T-helper 22 cell (primary cell): ENCODE measurements around the gene GNAQ.

Experiments
- DNase-seq: peaks from one replicate; pipeline ENCODE4 v3.0.0-alpha.2; 2020; ENCODE audit warnings: low read depth

Gene GNAQ

GRCh38 chr9:78031893-78032729, 500 bp upstream of the GNAQ start:
- peak; percentile 76 for DNase-seq

DNA sequence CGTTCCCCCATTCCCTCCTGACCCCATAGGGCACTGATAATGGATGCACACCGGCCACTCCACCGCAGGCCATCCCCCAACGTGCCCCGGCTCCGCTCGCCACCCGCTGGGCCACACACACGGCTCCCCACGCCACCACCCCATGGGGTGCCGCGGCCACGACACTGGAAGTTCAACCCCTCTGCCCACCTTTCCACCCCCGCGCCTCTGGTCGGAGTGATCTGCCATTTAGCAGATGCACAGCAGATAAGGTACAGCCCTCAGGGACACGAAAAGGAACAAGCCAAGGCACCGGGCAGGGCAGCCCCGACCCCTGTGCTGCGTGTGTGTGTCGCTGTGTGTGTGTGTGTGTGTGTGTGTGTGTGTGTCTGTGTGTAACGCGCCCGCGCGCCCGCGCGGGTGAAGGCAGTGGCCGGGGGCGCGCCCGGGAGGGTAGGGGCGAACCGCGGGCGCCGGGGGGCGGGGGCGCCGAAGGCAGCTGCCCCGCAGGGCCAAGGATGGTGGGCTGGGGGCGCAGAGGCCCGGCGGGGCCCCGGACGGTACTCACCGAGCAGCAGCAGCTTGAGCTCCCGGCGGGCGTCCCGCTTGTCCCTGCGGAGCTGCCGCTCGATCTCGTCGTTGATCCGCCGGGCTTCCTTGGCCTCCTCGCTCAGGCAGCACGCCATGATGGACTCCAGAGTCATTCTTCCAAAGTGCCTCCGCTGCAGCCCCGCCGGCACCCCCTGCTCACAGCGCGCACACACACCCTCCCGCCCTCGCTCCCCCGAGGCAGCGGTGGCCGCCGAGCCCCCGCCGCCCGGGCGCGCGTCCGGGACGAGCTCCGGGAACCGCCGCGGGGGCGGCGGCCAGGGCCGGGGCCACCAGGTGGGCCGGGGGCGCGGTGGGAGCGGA, 813 bp downstream of the GNAQ start:
- DNase-seq: peak; percentile 34

DNA sequence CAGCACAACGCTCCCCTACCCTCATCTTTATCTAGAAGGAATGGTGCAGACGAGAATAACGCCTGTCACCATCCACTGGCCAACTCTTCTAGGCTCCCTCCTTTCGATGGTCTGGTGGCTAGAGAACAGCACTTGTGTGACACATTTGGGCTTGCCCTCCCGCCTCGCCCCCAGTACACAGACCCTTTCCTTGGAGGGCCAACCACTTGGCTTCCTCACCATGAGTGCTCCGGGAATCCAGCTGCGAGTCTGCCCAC, 1.4 kb downstream of the GNAQ start:
- DNase-seq: no peak

GRCh38 chr9:78029551-78030295, 1.9 kb downstream of the GNAQ start:
- no peak for DNase-seq

GRCh38 chr9:78028926-78029325, 2.7 kb downstream of the GNAQ start:
- DNase-seq: no peak

DNA sequence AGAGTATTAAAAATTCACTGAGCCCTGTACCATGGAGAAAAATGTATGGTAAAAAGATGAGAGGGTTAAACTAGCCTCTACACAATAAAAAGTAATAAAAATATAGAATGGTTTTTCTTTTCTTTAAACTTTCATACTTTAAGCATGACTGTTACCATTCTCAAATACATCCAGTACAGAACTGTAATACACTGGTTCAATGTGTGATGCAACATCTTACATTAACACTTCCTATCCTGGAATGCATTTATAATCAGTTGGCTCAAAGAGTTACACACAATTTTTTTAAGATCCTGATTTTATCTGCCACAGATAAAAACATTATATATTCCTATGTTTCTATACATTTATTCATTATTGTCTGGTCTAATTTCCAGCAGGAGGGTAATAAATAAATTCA, 4.7 kb downstream of the GNAQ start:
- DNase-seq: no peak

DNA sequence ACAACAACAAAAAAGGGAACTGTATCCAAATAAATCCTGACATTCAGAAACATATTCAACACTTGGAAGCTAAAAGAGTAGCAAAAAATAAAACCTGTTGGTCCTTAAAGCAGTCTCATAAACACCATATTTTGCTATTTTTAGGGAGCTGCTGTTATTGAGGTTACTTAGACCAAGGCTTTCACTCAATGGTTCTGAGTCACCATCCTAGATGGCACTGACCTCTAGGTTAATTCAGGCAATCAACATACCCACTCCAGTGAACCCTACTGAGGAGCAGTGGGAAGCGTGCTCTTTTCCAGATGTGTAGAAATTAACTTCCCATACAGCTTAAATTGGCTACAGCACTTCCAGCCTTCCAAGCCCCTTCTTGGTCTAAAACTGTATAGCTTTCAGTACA, 5.2 kb downstream of the GNAQ start:
- DNase-seq: no peak

DNA sequence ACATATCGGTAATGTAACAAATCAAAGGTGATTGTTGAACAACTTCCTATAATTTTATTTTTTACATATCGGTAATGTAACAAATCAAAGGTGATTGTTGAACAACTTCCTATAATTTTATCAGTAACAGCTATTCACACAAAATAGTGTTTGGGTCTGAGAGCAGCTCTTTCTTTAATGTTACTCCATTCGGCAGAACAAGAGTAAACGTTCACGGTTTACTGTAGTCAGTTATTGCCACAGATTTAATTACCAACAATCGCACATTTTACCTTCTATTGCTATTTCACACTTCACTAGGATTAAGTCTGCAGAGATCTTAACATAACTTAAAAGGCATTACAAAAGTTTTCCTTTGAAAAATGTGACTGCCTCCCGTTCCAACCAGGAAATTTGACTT, 6.4 kb downstream of the GNAQ start:
- no peak for DNase-seq

GRCh38 chr9:78023003-78023741, 8.4 kb downstream of the GNAQ start:
- no peak for DNase-seq

DNA sequence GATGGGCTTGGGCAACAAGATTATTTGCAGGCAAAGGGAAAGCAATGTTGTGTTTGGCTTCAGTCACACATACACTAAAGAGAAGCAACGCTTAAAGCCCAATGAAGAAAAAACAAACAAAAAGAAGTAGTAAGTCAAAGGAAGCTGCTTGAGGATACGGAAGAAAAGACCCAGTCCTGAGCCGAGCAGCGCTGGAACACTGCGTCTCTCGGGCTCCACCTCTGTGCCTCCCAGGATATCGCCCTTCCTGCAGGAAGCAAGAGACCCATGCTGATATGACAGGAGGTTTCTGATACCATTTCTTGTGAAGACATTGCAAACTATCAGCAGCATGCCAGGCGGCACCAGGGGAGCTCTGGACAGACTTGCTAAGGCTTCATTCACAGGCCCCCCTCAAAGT, 9.9 kb downstream of the GNAQ start:
- DNase-seq: no peak

DNA sequence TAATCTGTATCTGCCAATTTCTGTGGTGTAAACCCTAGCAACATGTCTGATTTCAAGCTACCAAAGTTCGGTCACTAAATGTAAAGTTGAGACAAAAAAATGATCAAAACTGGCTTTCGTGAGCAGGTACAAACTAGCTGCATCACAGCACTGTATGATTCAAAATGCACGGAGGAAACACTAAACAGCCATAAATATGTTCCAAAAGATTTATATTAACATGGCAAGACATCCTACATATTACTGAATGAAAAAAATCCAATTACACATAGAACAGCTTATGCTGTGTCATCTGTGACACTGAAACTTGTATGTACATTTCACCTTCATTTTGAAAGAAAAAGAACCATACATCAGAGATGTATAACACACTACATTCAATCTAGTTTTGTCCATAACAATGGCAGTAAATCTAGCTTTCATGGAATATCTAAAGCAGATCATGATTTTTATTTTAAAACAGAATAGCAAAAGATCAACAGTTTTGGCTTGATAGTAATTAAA, 14.4 kb downstream of the GNAQ start:
- no peak for DNase-seq

- DNase-seq: no peak
Observed at GRCh38 chr9:78015241-78015640, 16.4 kb downstream of the GNAQ start.

- no peak for DNase-seq
Observed at GRCh38 chr9:78014776-78015175, 16.8 kb downstream of the GNAQ start.

DNA sequence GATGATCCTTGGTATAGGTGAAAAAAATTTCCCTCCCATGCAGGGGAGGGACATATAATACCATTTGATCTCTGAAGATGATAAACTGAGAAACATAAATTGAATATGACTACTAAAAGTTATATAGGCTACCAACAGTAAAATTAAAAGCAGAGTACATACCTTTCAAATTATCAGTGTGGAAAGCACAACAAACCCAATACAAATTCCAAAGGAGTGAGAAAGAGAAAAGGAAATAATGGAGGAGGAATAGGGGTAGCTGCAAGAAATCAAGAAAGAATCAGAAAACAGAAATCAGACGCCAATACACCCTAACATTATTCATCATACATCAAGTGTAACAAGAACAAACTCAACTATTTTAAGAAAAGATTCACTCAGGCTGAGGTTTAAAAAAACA, 17.7 kb downstream of the GNAQ start:
- DNase-seq: no peak

DNA sequence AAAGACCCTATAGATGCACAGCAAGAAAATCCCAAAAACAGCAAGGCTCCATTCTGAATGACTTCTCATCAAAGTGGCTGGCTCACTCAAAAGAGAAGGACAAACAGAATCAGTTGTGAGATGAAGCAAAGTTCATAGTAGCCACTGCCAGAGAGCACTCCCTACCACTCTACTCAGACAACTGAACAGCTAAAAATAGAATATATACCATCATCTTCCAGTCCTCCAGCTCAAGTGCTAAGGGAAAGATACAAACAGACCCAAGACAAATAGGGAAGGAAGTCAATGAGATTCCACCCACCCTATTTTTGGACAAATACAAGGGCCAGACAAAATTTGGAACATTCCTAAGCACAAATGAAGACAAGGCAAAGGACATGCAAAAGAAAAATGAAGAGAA, 20.6 kb downstream of the GNAQ start:
- no peak for DNase-seq

DNA sequence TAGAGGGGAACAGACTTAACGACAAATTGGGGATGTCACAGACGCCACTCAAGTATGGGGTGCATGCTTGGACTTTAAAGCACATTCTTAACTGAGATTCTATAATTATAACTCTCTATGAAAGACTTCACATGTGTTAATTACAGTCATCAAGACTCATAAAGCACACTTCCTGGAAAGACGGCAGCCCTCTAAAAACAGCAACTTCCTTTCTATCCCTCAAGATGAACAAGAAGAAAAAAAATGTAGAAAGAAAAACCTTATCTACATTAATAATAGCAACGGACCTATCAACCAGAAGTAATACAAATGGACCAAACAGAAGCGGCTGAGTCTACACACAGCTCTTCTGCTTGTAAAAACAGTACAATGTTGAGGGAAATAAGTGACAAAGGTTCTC, 21.2 kb downstream of the GNAQ start:
- no peak for DNase-seq

GRCh38 chr9:78009186-78009585, 22.4 kb downstream of the GNAQ start:
- DNase-seq: no peak

DNA sequence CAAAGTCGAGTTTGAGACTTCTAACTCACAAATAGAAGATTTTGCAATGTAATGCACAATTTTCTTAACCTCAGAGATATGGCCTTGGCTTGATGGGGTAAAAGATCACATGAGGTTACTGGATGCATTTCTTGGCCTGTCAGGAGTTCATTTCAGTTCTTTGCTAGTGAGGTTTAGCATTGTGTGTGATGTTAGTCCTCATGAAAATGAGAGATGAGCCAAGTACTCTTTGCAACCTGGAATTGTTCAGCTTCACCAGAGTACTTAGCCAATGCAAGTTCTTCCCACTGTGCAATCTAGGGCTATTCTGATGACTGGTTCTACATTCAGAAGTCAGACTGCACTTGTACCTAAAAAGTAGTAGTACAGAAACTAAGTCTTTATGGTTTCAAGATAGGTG, 24.9 kb downstream of the GNAQ start:
- no peak for DNase-seq

DNA sequence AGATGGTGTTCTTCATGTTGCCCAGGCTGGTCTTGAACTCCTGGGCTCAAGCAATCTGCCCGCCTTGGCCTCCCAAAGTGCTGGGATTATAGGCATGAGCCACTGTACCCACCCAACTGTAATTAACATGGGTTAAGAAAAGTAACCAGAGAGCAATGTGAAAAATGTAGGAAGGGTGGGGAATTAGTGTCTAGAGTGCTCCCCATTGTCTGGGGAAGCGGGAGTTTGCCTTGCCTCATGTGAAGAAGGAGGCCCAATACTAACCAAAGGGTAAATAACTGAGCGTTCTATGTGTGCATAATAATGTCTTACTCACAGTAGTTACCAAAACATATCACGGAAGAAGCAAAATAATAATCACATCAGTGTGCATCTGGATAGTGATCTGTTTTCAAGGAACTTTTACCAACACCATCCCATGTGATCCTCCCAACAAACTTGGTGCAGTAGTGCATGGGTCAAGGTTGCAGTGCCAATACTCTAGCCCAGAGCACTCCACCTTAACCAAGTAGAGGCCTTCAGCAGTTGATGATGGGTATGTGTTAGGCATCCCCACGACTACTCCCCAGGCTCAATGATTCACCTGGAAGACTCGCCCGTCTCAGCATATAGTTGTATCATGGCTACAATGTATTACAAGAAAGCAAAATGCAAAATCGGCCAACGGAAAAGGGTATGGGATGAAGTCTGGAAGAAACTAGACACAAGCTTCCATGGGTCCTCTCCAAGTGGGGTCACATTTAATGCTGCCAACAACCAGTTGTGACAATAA, 26.2 kb downstream of the GNAQ start:
- no peak for DNase-seq

DNA sequence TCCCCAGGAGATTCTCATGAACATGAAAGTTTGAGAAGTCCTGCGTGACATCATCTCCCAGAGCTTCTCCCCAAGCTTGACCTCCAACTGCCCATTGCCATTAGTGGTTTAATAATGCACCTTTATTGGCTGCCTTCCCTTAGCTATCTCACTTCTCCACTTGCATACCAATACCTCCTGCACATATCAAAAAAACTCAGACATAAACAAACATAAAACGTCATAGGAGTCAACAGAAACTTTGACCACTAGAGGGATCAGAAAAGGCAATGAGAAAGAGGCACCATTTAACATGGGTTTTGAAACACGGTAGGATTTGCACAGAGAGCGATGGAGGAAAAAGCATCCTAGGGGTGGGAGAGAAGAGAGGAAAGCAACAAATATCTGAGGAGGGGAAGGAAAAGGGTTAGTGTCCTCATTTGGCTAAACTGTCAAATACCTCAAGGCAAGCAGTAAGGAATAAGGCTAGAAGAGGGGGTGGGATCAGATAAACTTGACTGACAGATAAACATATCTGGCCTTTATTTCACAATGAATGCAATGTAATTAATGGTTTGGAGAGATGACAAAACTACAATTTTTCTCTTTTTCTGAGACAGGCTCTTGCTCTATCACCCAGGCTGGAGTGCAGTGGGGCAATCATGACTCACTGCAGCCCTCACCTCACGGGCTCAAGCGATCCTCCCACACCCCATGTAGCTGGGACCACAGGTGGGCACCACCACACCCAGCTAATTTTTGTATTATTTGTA, 27.0 kb downstream of the GNAQ start:
- DNase-seq: no peak
